HL-60 (cell line): ENCODE results near the gene COL13A1.

Experiments used
- DNase-seq, 2 experiments: peaks; one replicate each; pipeline ENCODE4 v3.0.0-alpha.2; 2010 to 2020; ENCODE audit warnings: low read depth in 1 of 2, low spot score in 1 of 2
- H3K27ac ChIP-seq: fragments of 250-450 bp; sonication (Bioruptor Pico); replicated peaks from 2 replicates; pipeline ENCODE4 v1.5.1; 2020; ENCODE audit warnings: mild to moderate bottlenecking, moderate library complexity
- H3K27me3 ChIP-seq: fragments of 250-450 bp; sonication (Bioruptor Pico); 2 replicates; pipeline ENCODE4 v1.5.1; 2021; ENCODE audit warnings: mild to moderate bottlenecking, moderate library complexity; ENCODE audit not compliant: insufficient read depth, poor library complexity, severe bottlenecking
- H3K4me3 ChIP-seq: replicated peaks from 2 replicates; pipeline ENCODE4 v1.5.1; 2011; ENCODE audit warnings: mild to moderate bottlenecking, control low read depth, low read length; ENCODE audit not compliant: insufficient read depth
- CTCF ChIP-seq: IDR thresholded peaks from one replicate; pipeline ENCODE4 v1.5.1; 2011; ENCODE audit warnings: low read length, control low read depth, inconsistent platforms; ENCODE audit not compliant: insufficient read depth
- GABPA ChIP-seq: IDR thresholded peaks from 2 replicates; pipeline ENCODE4 v1.6.1; 2012; ENCODE audit warnings: low read depth
- POLR2AphosphoS5 ChIP-seq: IDR thresholded peaks from 2 replicates; pipeline ENCODE4 v1.6.1; 2012; ENCODE audit warnings: low read depth
- SPI1 ChIP-seq: IDR thresholded peaks from 2 replicates; pipeline ENCODE4 v1.6.1; 2012; ENCODE audit warnings: low read depth, mild to moderate bottlenecking, borderline replicate concordance
- TF ChIP-seq, protein P1 (sequence below): IDR thresholded peaks from 2 replicates; pipeline ENCODE4 v1.6.1; 2012; ENCODE audit warnings: low read depth; ENCODE audit not compliant: insufficient replicate concordance

The COL13A1 gene

GRCh38 chr10:69836731-69837030 is 35.0 kb downstream of the COL13A1 start:
- Histone ChIP-seq H3K27me3 (no peaks in the 10 kb centered on the region), H3K4me3 (no peak overlapping the region), H3K27ac (no peak overlapping the region)
- no peak for TF ChIP-seq POLR2AphosphoS5
- no peak for TF ChIP-seq GABPA
- no peak for TF ChIP-seq SPI1
- TF ChIP-seq, protein P1, sequence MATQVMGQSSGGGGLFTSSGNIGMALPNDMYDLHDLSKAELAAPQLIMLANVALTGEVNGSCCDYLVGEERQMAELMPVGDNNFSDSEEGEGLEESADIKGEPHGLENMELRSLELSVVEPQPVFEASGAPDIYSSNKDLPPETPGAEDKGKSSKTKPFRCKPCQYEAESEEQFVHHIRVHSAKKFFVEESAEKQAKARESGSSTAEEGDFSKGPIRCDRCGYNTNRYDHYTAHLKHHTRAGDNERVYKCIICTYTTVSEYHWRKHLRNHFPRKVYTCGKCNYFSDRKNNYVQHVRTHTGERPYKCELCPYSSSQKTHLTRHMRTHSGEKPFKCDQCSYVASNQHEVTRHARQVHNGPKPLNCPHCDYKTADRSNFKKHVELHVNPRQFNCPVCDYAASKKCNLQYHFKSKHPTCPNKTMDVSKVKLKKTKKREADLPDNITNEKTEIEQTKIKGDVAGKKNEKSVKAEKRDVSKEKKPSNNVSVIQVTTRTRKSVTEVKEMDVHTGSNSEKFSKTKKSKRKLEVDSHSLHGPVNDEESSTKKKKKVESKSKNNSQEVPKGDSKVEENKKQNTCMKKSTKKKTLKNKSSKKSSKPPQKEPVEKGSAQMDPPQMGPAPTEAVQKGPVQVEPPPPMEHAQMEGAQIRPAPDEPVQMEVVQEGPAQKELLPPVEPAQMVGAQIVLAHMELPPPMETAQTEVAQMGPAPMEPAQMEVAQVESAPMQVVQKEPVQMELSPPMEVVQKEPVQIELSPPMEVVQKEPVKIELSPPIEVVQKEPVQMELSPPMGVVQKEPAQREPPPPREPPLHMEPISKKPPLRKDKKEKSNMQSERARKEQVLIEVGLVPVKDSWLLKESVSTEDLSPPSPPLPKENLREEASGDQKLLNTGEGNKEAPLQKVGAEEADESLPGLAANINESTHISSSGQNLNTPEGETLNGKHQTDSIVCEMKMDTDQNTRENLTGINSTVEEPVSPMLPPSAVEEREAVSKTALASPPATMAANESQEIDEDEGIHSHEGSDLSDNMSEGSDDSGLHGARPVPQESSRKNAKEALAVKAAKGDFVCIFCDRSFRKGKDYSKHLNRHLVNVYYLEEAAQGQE: no peak
- no peak for TF ChIP-seq CTCF
- no peak for DNase-seq

- H3K4me3 ChIP-seq: no peak overlapping the region
- H3K27me3 ChIP-seq: no peaks in the 10 kb centered on the region
- no peak for DNase-seq
- TF ChIP-seq POLR2AphosphoS5 (no peak), GABPA (no peak), CTCF (no peak), SPI1 (no peak)
- TF ChIP-seq, protein P1: no peak
- H3K27ac ChIP-seq: no peak overlapping the region
Measured at GRCh38 chr10:69837261-69837660, 35.6 kb downstream of the COL13A1 start.

GRCh38 chr10:69838418-69838817 is 36.7 kb downstream of the COL13A1 start:
- H3K27ac ChIP-seq: no peak overlapping the region
- no peak for DNase-seq
- H3K4me3 ChIP-seq: no peak overlapping the region
- H3K27me3 ChIP-seq: no peaks in the 10 kb centered on the region
- no peak for TF ChIP-seq CTCF
- no peak for TF ChIP-seq POLR2AphosphoS5
- TF ChIP-seq SPI1: no peak
- TF ChIP-seq, protein P1: no peak
- TF ChIP-seq GABPA: no peak
